Activated T-helper 1 cell treated with Interleukin-2 at 50 U/mL for 16 hours (primary cell): ENCODE data around the gene JMJD4.

Experiments
- DNase-seq: peaks from one replicate; pipeline ENCODE4 v3.0.0-alpha.2; 2020; ENCODE audit warnings: low read depth

Gene JMJD4, protein sequence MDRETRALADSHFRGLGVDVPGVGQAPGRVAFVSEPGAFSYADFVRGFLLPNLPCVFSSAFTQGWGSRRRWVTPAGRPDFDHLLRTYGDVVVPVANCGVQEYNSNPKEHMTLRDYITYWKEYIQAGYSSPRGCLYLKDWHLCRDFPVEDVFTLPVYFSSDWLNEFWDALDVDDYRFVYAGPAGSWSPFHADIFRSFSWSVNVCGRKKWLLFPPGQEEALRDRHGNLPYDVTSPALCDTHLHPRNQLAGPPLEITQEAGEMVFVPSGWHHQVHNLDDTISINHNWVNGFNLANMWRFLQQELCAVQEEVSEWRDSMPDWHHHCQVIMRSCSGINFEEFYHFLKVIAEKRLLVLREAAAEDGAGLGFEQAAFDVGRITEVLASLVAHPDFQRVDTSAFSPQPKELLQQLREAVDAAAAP

GRCh38 chr1:227734856-227735538 is at the start of gene JMJD4, which contains the start of gene SNAP47:
TSS of gene JMJD4 (minus strand) at chr1:227735302. CDS start at chr1:227735273, 29 bp downstream.
TSS of gene SNAP47 (plus strand) at chr1:227735435. CDS start at chr1:227747737, 12,302 bp downstream.
- peak; percentile 93 for DNase-seq

GRCh38 chr1:227782226-227782625 is 47.1 kb upstream of the JMJD4 start:
- no peak for DNase-seq

- no peak for DNase-seq
Measured at GRCh38 chr1:227781314-227781930, 46.3 kb upstream of the JMJD4 start.

- no peak for DNase-seq
Measured at GRCh38 chr1:227780101-227781044, 45.3 kb upstream of the JMJD4 start.

DNA sequence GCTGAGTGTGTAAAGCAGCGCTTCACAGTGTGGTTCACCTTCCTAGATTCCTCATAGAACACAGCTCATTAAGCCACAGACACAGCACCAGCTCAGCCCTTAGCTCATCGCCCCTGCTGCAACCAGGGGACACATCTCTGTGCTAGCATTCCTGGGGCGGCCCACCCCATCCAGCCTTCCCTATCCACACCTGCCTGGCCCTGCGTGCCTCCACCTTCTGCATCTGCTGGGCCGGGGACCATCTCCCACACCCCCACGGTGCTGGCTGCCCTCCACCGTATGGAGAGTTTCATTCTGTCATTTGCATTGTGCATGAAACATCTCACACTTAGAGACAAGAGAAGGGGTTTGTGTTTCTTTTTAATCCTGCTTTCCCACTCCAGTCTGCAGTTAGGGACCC is 44.6 kb upstream of the JMJD4 start:
- DNase-seq: no peak

GRCh38 chr1:227779021-227779441 is 43.9 kb upstream of the JMJD4 start:
- no peak for DNase-seq

- DNase-seq: no peak
Measured at GRCh38 chr1:227778401-227778947, 43.4 kb upstream of the JMJD4 start.

DNA sequence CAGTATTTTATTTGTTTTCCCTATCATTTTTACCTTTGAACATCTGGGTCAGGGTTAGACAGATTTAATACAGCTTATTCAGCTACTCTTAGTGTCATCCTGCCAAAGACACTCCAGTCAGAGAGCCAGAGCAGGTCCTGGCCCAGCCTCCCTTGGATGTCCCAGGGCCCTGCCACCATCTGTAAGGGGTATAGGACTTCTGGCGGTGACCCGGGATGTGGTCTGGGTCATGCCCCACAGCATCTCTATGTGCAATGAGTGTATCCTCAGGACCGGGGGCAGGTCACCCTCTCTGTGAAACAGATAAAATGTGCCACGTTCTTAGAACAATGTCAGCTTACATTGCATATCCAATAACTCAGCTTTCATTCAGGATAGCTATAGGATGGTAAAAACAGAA is 42.5 kb upstream of the JMJD4 start:
- DNase-seq: no peak

- DNase-seq: no peak
Measured at GRCh38 chr1:227777156-227777555, 42.1 kb upstream of the JMJD4 start.

DNA sequence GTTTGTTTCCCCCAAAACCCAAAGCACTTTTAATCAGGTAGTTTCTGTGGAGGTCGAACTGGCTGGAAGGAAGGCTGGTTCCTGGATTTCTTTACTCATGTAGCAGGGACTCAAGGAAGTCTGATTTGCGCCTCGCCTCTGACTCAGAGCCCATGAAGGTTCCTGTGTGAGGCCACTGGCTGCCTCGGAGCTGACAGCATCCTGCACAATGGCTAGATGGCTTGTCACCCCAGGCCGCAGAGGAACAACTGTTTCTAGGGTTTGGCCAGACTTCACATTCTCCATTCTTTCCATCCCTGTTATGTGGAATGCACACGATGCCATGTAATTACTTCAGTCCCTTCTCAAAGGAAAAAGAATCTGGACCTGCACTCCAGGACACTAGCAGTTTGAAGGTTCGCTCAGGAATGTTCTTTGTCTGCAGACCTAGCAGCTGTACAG is 41.2 kb upstream of the JMJD4 start:
- DNase-seq: no peak

DNA sequence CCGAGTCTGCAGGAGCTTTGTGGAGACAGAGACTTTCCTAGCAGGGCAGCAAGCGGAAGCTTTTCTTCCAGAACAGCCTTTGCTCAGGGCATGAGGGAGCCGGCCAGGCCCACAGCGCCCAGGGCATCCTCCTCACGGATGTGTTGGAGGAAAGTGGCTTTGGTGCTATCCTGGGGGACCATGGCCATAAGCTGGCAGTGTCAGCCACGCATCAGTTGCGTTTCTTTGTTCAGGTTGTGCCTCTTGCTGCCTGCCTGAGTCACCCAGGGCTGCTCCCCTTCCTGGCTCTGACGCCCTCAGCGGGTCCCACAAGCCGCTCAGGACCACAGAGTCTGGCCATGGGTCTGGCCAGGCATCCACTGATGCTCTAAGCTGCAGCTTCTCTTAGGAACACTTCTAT is 40.7 kb upstream of the JMJD4 start:
- DNase-seq: no peak

DNA sequence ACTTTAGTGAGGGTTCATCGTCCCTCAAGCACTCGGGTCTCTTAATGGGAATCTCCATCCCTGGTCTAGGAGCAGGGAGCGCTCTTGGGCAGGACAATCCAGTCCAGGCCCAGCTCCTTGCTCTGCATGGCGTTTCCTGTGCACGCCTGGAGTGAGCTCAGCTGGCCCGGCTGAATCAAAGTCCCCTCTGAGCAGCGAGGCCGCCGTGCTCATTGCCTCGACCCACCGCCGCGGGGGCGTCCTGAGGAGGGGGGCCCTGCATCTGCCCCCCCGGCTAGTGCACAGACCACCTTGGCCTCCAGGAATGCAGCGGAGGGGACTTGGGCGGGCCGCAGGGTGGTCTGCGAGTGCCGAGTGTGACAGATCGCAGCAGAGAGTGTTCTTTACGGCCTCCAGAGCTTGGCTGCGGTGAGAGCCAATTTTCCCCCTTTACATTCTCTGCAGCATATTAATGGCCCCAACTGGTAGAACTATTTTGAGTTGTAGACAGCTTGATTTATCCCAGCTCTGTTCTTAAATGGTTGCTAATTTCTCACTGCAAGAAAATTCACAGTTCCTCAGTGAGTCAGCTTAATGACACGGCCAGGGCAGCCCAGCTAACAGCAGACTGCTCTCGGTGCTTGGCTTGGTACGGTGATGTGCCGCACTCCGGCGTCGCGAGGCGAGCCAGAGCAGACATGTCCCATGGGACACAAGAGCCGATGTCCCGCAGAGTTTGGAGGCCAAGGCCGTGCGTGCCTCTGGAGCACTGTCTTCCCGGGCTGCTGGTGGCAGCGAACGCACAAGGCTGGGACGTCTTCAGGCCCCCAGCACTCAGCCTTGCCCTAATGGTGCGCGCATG is 39.9 kb upstream of the JMJD4 start:
- no peak for DNase-seq

GRCh38 chr1:227774051-227774731 is 39.1 kb upstream of the JMJD4 start:
- no peak for DNase-seq

GRCh38 chr1:227773558-227773957 is 38.5 kb upstream of the JMJD4 start:
- DNase-seq: no peak

GRCh38 chr1:227771771-227772170 is 36.7 kb upstream of the JMJD4 start:
- no peak for DNase-seq

- DNase-seq: no peak
Measured at GRCh38 chr1:227771326-227771725, 36.2 kb upstream of the JMJD4 start.

DNA sequence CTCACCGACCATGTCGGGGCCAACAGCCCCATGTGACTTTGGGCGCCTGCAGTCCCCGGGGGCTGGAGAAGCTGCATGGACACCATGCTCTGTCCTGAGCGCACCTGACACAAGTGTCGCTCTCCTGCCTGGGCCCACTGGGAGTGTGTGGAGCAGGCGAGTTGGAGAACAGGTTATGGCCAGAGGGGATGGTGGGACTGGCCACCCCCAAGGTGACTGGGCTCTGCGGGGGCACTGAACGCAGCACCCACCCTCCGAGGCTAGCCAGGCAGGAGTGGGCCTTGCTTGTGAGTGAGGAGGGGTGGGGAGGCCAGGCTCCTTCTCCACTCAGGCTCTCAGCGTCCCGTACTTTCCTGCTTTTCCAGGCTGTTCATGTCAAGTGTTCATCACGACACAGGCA is 35.7 kb upstream of the JMJD4 start:
- DNase-seq: no peak

DNA sequence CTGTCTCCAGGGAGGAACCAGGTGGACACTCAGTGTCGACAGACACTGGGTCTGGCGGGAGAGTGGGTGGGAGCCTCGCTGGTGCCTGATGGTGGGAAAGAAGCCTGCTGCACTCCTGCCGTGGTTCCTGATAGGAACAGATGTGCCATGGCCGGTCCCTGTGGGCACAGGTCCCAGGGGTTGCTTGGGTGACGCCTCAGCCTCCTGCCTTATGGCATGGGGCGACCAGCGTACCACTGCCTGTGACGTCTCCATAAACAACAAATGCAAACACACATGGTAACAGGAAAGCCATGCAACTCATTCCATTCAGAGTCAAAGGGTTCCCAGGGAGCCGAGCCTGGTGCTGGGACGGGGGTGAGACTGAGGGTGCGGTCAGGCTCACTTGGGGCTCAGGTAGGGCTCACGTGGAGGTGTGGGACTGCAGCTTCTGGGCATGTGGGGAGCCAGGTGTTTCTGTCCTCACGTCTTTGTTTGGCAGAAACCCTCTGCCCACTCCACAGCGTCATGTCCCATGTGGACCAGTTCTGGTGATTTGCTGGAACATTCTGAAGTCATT is 34.9 kb upstream of the JMJD4 start:
- no peak for DNase-seq
